Right ventricle myocardium superior (tissue), 1 donor: ENCODE data around the gene MAP4. TPM values are rescaled to one million over a fixed set of nuclear protein-coding genes. Genes with fewer than 3 reads are reported as not detected.

Experiments
- ATAC-seq: fragments of 200-7000 bp; cut with Tn5 transposase; one replicate; pipeline ENCODE4 v1.9.1; 2020; ENCODE audit warnings: mild to moderate bottlenecking; ENCODE audit not compliant: poor library complexity
- DNase-seq: peaks from one replicate; pipeline ENCODE4 v3.0.0-alpha.2; 2020
- intact Hi-C: fragments of 100-400 bp; cut with DNase I; formaldehyde crosslinking; loops from one replicate; pipeline ENCODE4 v1.11.2; 2022
- total RNA-seq: library from RNA; stranded (reverse); fragmentation: NEBNext Ultra II Directional; extraction: Animal tissue kit (Norgen Biotek cat#: 25700); gene quantifications from one replicate; pipeline ENCODE4 v1.2.1, GENCODE V29; 2021
- donor health status: DM: no; HTN: yes; CAD: no; lungs with severe emphysema.

MAP4 gene
- total RNA-seq, 1 donor from 2014 or later: 426 TPM

DNA sequence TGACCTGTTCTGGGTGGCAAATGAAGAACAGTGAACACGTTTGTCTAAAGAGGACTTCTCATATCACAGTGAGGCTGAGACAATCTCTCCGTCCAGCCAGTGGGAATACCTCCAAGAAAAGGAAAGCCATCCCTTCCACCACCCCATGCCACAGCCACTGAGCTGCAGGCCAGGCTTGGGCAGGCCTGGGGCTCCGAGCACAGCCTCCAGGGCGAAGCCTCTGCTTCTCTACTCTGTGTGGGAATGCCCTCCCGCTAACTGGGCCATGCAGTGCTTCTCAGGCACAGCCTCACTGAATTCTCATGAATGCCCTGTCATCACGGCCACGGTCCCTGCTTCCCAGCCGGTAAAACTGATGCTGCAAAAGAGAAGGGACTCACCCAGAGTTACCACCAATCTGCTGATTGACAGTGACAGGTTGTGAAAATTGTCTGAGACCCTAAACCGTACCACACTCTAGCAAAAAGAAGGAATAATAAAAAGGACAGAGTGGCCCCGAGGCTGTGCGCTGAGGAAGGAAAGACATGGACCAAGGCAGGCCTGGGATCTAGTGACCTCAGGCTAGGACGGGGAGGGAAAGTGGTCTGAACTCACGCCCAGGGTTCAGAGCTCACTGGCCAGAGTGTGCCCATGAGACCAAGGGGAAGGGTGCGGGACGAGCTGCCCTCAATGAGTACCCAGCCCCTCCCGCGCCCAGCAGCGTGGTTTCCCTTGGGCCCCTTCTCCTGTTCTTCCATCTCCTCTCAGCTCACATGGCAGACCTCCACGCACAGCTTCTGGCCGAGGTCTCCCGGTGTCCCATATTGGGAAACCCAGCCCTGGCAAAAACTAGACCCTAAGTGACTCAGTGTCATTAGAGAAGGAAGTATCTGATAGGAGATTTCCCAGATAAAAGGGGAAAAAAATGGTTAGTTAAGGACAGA lies 160.5 kb downstream of the MAP4 start:
- DNase-seq (peak; percentile 18), ATAC-seq (no peak)
- intact Hi-C loops: no loop called here

DNA sequence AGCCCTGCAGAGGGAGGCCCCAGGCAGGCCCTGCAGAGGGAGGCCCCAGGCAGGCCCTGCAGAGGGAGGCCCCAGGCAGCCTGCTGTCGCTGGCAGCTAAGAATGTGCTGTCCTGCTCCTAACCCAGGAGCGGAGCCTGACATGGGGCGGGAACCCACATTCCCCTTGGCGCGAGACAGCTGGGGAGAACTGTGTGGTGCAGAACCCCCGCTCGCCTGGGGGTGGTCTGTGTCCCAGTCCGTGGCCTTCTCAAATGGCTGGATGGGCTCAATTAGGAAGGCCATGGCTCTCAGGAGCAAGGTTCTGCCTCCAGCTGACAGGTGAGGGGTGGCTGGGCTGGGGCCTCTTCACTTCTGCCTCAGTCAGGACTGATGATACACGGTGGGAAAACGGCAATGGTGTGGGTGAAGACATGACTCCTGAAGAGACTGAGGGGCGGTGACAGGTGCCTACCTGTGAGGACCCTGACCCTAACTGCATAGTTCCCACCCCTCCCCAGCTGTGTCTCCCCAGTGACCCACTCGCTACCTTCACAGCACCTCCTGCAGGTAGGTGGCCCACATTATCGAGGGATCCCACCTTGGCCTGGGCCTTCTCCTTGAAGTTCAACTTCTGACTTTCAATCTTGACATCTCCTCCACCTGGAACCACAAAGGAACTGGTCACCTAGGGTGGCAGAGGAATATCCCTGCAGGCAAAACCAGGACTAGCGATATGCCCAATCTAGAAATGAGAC lies 161.3 kb downstream of the MAP4 start:
- ATAC-seq (no peak), DNase-seq (peak; percentile 32)
- intact Hi-C loops: no loop called here

DNA sequence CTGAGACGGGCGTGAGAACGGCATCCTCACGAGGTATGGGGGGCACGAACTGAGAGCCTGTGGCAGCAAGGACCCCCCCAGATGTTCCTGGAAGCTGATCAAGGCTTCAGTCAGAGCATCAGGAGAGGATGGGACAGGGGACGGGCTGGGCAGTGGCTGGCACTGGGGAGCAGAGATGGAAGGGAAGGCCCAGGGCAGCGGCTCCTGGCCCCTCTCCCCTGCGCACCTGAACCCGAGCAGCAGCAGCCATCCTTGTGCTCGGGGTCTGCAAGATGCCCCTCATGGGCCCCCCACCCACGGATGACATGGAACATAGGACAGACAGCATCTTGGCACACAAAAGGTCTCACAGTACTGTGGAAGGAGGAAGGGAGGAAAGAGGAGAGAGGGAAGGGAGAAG lies 161.9 kb downstream of the MAP4 start:
- intact Hi-C loops: no loop called here
- DNase-seq: peak; percentile 25
- ATAC-seq: no peak

DNA sequence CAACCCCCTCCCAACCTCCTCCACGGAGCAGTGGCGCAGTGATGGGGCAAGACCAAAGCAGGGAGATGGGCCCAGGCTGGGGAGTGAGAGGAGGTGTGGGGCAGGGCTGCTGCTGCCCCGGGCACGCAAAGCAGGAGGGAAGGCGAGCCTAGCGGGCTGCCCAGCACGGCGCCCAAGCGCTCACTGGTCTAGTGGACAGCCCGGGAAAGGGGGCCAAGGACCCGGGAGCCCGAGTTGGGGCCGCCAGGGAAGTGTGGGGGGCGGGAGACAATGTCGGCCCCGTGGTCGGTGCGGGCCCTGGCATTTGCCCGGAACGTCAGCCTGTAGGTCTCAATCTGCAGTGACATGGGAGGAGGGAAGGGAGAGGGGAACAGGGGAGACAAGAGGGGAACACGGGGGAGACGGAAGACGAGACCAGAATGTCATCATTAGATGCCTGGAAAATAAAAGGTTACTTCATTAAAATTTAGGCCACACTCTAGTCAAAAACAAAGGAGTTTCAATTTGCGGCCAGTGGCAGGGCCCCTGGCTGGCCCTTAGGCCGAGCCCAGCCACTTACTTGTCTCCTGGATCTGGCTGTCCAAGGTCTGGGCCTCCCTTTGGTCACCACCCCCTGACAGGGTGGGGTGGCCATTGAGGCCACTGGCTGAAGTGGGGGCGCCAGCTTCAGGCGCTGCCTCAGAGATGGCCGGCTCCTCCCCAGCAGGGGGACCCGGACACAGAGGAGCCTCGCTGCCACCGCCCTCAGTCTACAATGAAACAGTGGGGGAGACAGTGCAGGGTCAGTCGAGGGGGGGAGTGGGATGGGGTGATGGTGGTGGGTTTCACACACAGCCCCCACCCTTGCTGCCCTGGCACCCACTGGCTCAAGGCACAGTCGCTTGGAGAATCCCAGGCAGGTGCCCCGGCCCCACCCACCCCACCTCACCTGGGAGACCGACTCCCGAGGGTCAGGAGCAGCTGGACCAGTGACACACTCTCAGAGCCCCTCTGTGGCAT lies 163.3 kb downstream of the MAP4 start:
- ATAC-seq (no peak), DNase-seq (peak; percentile 35)
- intact Hi-C loops: no loop called here

- ATAC-seq (no peak), DNase-seq (peak; percentile 18)
- intact Hi-C loops: no loop called here
Measured at GRCh38 chr3:47851888-47852603, 164.2 kb downstream of the MAP4 start.

GRCh38 chr3:47850564-47851410 lies 165.4 kb downstream of the MAP4 start:
- DNase-seq (peak; percentile 24), ATAC-seq (no peak)
- intact Hi-C loops: no loop called here

DNA sequence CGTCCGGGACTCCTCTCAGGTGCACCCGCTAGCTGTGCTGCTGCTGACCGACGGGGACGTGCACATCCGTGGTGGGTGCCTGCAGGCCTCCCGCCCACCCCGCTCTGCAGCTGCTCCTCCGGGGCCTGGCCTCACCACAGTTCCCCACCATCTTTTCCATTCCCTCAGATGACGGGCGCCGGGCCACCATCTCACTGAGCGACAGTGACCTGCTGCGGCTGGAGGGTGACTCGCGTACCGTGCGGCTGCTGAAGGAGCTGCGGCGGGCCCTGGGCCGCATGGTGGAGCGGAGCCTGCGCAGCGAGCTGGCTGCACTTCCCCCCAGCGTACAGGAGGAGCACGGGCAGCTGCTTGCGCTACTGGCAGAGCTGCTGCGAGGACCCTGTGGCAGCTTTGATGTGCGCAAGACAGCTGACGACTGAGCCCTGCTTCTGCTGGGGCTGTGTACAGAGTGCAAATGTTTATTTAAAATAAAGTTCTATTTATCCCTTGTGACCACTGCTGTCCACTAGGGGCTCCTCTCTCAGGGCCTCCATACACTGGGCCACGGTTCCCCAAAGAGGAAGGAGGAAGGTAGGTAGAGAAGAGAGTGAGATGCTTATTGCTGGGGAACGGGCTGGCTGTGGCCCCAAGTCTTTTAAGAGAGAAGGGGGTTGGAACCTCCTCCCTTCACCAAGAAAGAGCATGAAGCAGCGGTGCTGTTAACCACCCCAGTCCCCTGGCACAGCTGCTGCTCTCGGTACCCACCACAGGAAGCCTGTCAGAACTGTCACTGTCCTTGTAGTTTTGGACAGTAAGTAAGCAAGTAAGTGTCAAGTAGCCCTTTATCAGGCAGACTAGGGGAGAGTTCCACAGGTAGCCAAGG lies 166.3 kb downstream of the MAP4 start:
- DNase-seq (peak; percentile 5), ATAC-seq (peak; percentile 16)
- intact Hi-C loops: no loop called here

- intact Hi-C loops: no loop called here
- DNase-seq (no peak), ATAC-seq (peak; percentile 5)
Measured at GRCh38 chr3:47849186-47849698, 167.0 kb downstream of the MAP4 start.

GRCh38 chr3:47848599-47849117 lies 167.6 kb downstream of the MAP4 start:
- intact Hi-C loops: no loop called here
- ATAC-seq (peak; percentile 1), DNase-seq (no peak)

DNA sequence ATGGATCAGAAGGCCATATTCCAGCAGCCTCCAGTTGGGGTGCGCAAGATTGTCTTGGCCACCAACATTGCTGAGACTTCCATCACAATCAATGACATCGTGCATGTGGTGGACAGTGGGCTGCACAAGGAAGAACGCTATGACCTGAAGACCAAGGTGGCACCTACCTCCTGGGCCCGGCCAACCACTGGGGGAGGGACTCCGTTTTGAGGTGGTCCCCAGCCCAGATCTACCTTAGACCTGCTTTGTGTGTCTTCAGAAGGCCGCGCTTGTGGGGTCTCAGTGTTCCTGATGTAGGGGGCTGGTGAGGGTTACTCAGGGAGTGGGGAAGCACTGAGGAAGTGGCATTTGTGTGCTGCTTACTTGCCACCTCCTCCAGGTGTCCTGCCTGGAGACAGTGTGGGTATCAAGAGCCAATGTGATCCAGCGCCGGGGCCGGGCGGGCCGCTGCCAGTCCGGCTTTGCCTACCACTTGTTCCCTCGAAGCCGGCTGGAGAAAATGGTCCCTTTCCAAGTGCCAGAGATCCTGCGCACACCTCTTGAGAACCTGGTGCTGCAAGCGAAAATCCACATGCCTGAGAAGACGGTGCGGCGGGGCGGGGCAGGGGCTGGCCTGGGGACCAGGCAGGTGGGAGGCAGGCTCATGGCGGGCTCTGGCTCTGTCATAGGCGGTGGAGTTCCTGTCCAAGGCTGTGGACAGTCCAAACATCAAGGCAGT lies 168.3 kb downstream of the MAP4 start:
- ATAC-seq (no peak), DNase-seq (no peak)
- intact Hi-C loops: no loop called here

DNA sequence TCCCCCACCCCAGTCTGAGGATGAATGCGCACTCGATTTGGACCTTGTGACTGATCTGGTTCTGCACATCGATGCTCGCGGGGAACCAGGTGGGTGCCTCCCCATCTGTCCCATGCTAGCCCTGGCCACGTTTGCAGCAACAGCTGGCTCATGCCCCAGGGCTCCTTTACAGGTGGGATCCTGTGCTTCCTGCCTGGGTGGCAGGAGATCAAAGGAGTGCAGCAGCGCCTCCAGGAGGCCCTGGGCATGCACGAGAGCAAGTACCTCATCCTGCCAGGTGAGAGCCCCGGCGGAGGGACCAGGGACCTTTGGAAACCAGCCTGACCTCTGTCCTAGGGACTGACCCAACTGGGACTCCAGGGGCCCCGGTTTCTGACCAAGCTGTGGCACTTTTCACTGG lies 169.0 kb downstream of the MAP4 start:
- intact Hi-C loops: no loop called here
- no peak for ATAC-seq
- no peak for DNase-seq

DNA sequence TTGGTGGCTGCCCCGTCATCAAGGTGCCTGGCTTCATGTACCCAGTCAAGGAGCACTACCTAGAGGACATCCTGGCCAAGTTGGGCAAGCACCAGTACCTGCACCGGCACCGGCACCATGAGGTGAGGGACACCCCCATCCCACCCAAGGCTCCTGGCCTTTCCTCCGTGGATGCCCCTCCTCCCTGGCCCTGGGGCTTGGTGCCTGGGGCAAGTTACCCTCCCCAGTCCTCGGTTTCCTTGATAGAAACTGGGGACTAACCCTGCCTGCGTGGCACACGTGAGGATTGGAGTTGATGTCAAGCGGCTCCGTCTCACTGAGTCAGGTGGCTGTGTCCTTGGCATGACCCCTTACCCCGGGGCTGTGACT lies 169.4 kb downstream of the MAP4 start:
- DNase-seq (no peak), ATAC-seq (no peak)
- intact Hi-C loops: no loop called here

- intact Hi-C loops: no loop called here
- ATAC-seq (no peak), DNase-seq (no peak)
Measured at GRCh38 chr3:47846186-47846879, 169.9 kb downstream of the MAP4 start.

DNA sequence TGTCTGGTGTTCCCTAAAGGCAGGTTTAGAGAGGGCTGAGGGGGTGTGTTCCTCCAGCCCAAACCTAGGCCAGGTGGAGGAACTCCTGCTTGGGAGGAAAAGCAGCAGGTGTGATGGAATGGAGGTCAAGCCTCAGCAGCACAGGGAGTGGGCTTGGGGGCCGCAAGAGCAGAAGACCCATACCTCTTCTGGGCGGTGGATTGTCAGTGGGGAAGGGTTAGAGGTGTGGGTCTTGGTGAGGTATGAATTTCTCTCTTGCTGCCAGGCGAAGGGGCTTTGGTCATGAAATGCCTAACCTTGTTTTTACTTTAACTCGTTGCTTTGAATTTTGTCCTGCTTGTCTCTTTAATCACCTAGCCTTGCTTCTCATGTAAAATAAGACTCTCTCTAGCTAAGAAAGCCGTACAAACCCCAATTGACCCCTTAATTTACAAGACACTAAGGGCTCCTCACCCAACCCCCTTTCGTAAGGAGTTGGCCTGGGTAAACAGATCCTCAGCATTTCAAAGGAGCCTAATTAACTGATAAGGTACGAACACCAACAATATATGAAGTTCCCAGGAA lies 174.3 kb downstream of the MAP4 start:
- no peak for DNase-seq
- intact Hi-C loops: loop anchor here (5.0 kb wide), 1 partner anchor 145 kb away; no protein-coding TSS in a partner anchor
- ATAC-seq: no peak

- intact Hi-C loops: no loop called here
- DNase-seq: no peak
- ATAC-seq: peak; percentile 66
Measured at GRCh38 chr3:47838503-47838902, 177.7 kb downstream of the MAP4 start.
